Measurements from ENCODE around the gene VEZF1. TPM values are rescaled to one million over a fixed set of nuclear protein-coding genes. Genes with fewer than 3 reads are reported as not detected.

Gene VEZF1
- total and polyA plus RNA-seq, 2 of the 8 experiments (the other 6 are each of a cell fraction or from before 2014, with no cell fraction given): 28.9 to 61.9 TPM

- no peak for TF ChIP-seq RNF2 (IDR thresholded peaks at IDR 0.05; ENCODE audit: borderline replicate concordance, low read depth, low read length, missing control alignments, poor library complexity, severe bottlenecking)
Measured at GRCh38 chr17:57984261-57984890, 3.7 kb downstream of the VEZF1 start (continued).

Data from H1 (cell line).